IMR-90 (cell line): Measurements from ENCODE around the gene DNTT. TPM values are rescaled to one million over a fixed set of nuclear protein-coding genes. Genes with fewer than 3 reads are reported as not detected.

Experiments used
- ATAC-seq: fragments of 200-7000 bp; cut with Tn5 transposase; 2 replicates; pipeline ENCODE4 v1.9.1; 2020; ENCODE audit warnings: low read depth, mild to moderate bottlenecking, moderate library complexity
- BruUV-seq: library from RNA; stranded (reverse); fragments of 400-500 nt; replicated peaks from 2 replicates; lab custom pipeline; 2021; lab: Mats Ljungman, UMichigan
- CTCF ChIA-PET: fragments of 300-600 bp; formaldehyde crosslinking; extraction: SDS; loops from one replicate; lab custom pipeline; 2021; ENCODE audit warnings: antibody characterized with exemption; lab: Yijun Ruan, JAX
- POLR2A ChIA-PET: fragments of 300-600 bp; sonication (Branson Sonifier 250); formaldehyde crosslinking; loops from one replicate; lab custom pipeline; 2022; ENCODE audit warnings: antibody characterized with exemption; ENCODE audit not compliant: unreplicated experiment; lab: Charles Lee
- DNase-seq: peaks from one replicate; pipeline ENCODE4 v3.0.0; 2013
- H2AFZ ChIP-seq: replicated peaks from 2 replicates; pipeline ENCODE3; 2013; ENCODE audit warnings: low read length, mild to moderate bottlenecking; ENCODE audit not compliant: poor library complexity
- H2AK5ac ChIP-seq: 2 replicates; pipeline ENCODE4 v1.6.1; 2013; ENCODE audit warnings: low read depth, low read length, inconsistent platforms
- H2AK9ac ChIP-seq: replicated peaks from 2 replicates; pipeline ENCODE3; 2013; ENCODE audit warnings: mild to moderate bottlenecking, low read depth, low read length, moderate library complexity; ENCODE audit not compliant: poor library complexity
- H2BK120ac ChIP-seq: 2 replicates; pipeline ENCODE4 v1.6.1; 2013; ENCODE audit warnings: low read depth, low read length, inconsistent platforms
- H2BK15ac ChIP-seq: 3 replicates; pipeline ENCODE4 v1.6.1; 2013; ENCODE audit warnings: low read depth, low read length, inconsistent platforms
- H2BK20ac ChIP-seq: 2 replicates; pipeline ENCODE4 v1.6.1; 2013; ENCODE audit warnings: low read depth, mild to moderate bottlenecking, inconsistent platforms, low read length, moderate library complexity
- H2BK5ac ChIP-seq: 2 replicates; pipeline ENCODE4 v1.6.1; 2013; ENCODE audit warnings: mild to moderate bottlenecking, low read depth, low read length, inconsistent platforms; ENCODE audit not compliant: poor library complexity, severe bottlenecking
- H3K14ac ChIP-seq: replicated peaks from 2 replicates; pipeline ENCODE4 v1.6.1; 2013; ENCODE audit warnings: low read depth, low read length, inconsistent platforms
- H3K18ac ChIP-seq: 2 replicates; pipeline ENCODE4 v1.6.1; 2013; ENCODE audit warnings: low read depth, low read length, control low read depth
- H3K23ac ChIP-seq: 2 replicates; pipeline ENCODE4 v1.6.1; 2013; ENCODE audit warnings: low read depth, low read length, inconsistent platforms
- H3K27ac ChIP-seq: 2 replicates; pipeline ENCODE4 v1.5.1; 2013; ENCODE audit warnings: mild to moderate bottlenecking, control low read depth, low read length; ENCODE audit not compliant: insufficient read depth
- H3K27me3 ChIP-seq: 2 replicates; pipeline ENCODE4 v1.6.1; 2013; ENCODE audit warnings: low read length; ENCODE audit not compliant: control insufficient read depth, insufficient read depth
- H3K36me3 ChIP-seq: 2 replicates; pipeline ENCODE4 v1.6.1; 2013; ENCODE audit warnings: low read length, mixed read lengths; ENCODE audit not compliant: control insufficient read depth, insufficient read depth
- H3K4ac ChIP-seq: 2 replicates; pipeline ENCODE4 v1.6.1; 2013; ENCODE audit warnings: low read depth, low read length, inconsistent platforms
- H3K4me1 ChIP-seq: 2 replicates; pipeline ENCODE4 v1.6.1; 2013; ENCODE audit warnings: low read length, mixed read lengths; ENCODE audit not compliant: control insufficient read depth, insufficient read depth
- H3K4me2 ChIP-seq: 2 replicates; pipeline ENCODE4 v1.6.1; 2013; ENCODE audit warnings: low read depth, mild to moderate bottlenecking, control low read depth, low read length, moderate library complexity
- H3K4me3 ChIP-seq: 2 replicates; pipeline ENCODE4 v1.5.1; 2013; ENCODE audit warnings: low read depth, mild to moderate bottlenecking, control low read depth, low read length, moderate library complexity; ENCODE audit not compliant: insufficient read depth
- H3K56ac ChIP-seq: 2 replicates; pipeline ENCODE4 v1.6.1; 2013; ENCODE audit warnings: low read length, inconsistent platforms; ENCODE audit not compliant: insufficient read depth; ENCODE audit errors: extremely low read depth
- H3K79me1 ChIP-seq, 2 experiments: 2 replicates each; pipeline ENCODE4 v1.6.1; 2013; ENCODE audit warnings: low read length in 2 of 2, inconsistent platforms in 1 of 2, low read depth in 1 of 2
- H3K9ac ChIP-seq: 2 replicates; pipeline ENCODE4 v1.6.1; 2013; ENCODE audit warnings: low read depth, low read length, control low read depth
- H3K9me1 ChIP-seq: 2 replicates; pipeline ENCODE4 v1.6.1; 2013; ENCODE audit warnings: low read length, inconsistent platforms; ENCODE audit not compliant: insufficient read depth
- H3K9me3 ChIP-seq: 2 replicates; pipeline ENCODE4 v1.6.1; 2013; ENCODE audit warnings: low read length; ENCODE audit not compliant: control insufficient read depth, insufficient read depth
- H4K20me1 ChIP-seq: 2 replicates; pipeline ENCODE4 v1.6.1; 2013; ENCODE audit warnings: low read length, inconsistent platforms; ENCODE audit not compliant: insufficient read depth
- H4K5ac ChIP-seq: 2 replicates; pipeline ENCODE4 v1.6.1; 2013; ENCODE audit warnings: mild to moderate bottlenecking, low read depth, low read length, control low read depth
- H4K8ac ChIP-seq, 2 experiments: 2 replicates each; pipeline ENCODE4 v1.6.1; 2013; ENCODE audit warnings: low read depth in 2 of 2, low read length in 2 of 2, control low read depth in 1 of 2, inconsistent platforms in 1 of 2
- H4K91ac ChIP-seq: 2 replicates; pipeline ENCODE4 v1.6.1; 2013; ENCODE audit warnings: low read depth, low read length, inconsistent platforms; ENCODE audit not compliant: insufficient read depth
- BHLHE40 ChIP-seq: fragments of 150-350 bp; IDR thresholded peaks from 2 replicates; pipeline ENCODE4 v1.6.1; 2016; ENCODE audit warnings: mild to moderate bottlenecking, low read depth, low read length
- CEBPB ChIP-seq: IDR thresholded peaks from 2 replicates; pipeline ENCODE4 v1.6.1; 2012; ENCODE audit warnings: low read depth, low read length, improper control_type of control experiment
- CHD1 ChIP-seq: IDR thresholded peaks from 2 replicates; pipeline ENCODE4 v1.6.1; 2012; ENCODE audit warnings: low read depth, low read length, improper control_type of control experiment
- CTCF ChIP-seq: conservative IDR thresholded peaks from 2 replicates; pipeline ENCODE4 v1.5.1; 2012; ENCODE audit warnings: mild to moderate bottlenecking, low read depth, low read length, improper control_type of control experiment
- ELK1 ChIP-seq: fragments of 150-350 bp; IDR thresholded peaks from 2 replicates; pipeline ENCODE4 v1.6.1; 2016; ENCODE audit warnings: low read depth, mild to moderate bottlenecking, low read length, moderate library complexity, borderline replicate concordance
- FOS ChIP-seq: fragments of 150-350 bp; IDR thresholded peaks from 2 replicates; pipeline ENCODE4 v1.6.1; 2016; ENCODE audit warnings: low read depth, low read length
- MAFK ChIP-seq: IDR thresholded peaks from 2 replicates; pipeline ENCODE4 v1.6.1; 2012; ENCODE audit warnings: low read depth, low read length, improper control_type of control experiment
- MXI1 ChIP-seq: IDR thresholded peaks from 2 replicates; pipeline ENCODE4 v1.6.1; 2012; ENCODE audit warnings: low read depth, mild to moderate bottlenecking, low read length, moderate library complexity, borderline replicate concordance
- NFE2L2 ChIP-seq: fragments of 150-350 bp; IDR thresholded peaks from 2 replicates; pipeline ENCODE4 v1.6.1; 2016; ENCODE audit warnings: low read depth, mild to moderate bottlenecking, low read length
- POLR2A ChIP-seq: IDR thresholded peaks from 2 replicates; pipeline ENCODE4 v1.6.1; 2012; ENCODE audit warnings: mild to moderate bottlenecking, low read depth, low read length
- RAD21 ChIP-seq: IDR thresholded peaks from 2 replicates; pipeline ENCODE4 v1.6.1; 2012; ENCODE audit warnings: low read length, improper control_type of control experiment
- RCOR1 ChIP-seq: IDR thresholded peaks from 2 replicates; pipeline ENCODE4 v1.6.1; 2012; ENCODE audit warnings: mild to moderate bottlenecking, low read length, improper control_type of control experiment; ENCODE audit not compliant: insufficient replicate concordance
- RFX5 ChIP-seq: IDR thresholded peaks from 2 replicates; pipeline ENCODE4 v1.8.0; 2012; ENCODE audit warnings: low read depth, mild to moderate bottlenecking, low read length, moderate library complexity
- USF2 ChIP-seq: fragments of 150-350 bp; IDR thresholded peaks from 2 replicates; pipeline ENCODE4 v1.6.1; 2017; ENCODE audit warnings: mild to moderate bottlenecking, antibody characterized with exemption, low read length, low read depth
- WGBS, 2 experiments: methylation state at CpG; one replicate each; pipeline versions ENCODE4 v1.1.5 to v1.1.7; 2013; ENCODE audit warnings: missing lambda C conversion rate in 2 of 2; ENCODE audit not compliant: insufficient read length in 1 of 2; ENCODE audit errors: extremely low coverage in 2 of 2; 5-methylcytosine and 5-hydroxymethylcytosine counted together
- dilution Hi-C: fragments of 300-500 bp; cut with HindIII; formaldehyde crosslinking; loops from one replicate; pipeline ENCODE4 v1.14.3; 2018; ENCODE audit warnings: low sequenced_read_pairs; ENCODE audit not compliant: unreplicated experiment
- in situ Hi-C: fragments of 300-500 bp; cut with MboI; formaldehyde crosslinking; loops from 3 replicates; pipeline ENCODE4 v1.14.3; 2019; ENCODE audit warnings: low sequenced_read_pairs, inconsistent platforms, mixed read lengths
- intact Hi-C: fragments of 100-400 bp; cut with micrococcal nuclease; formaldehyde crosslinking; loops from 2 replicates; pipeline ENCODE4 v1.10.0; 2022
- polyA plus RNA-seq, 3 experiments: library from polyadenylated mRNA; depleted of rRNA; stranded (reverse); fragments of >200 nt; gene quantifications; 2 replicates each; pipeline ENCODE4 v1.2.3, GENCODE V29; 2012; ENCODE audit warnings: low replicate concordance in 1 of 3
- total RNA-seq: library from RNA; depleted of rRNA; stranded (reverse); fragments of >200 nt; gene quantifications from 2 replicates; pipeline ENCODE4 v1.2.3, GENCODE V29; 2012

The DNTT gene
- total and polyA plus RNA-seq, 2 of the 4 experiments (the other 2 are of a cell fraction) = not detected

- peak overlapping the region; percentile 88 for H3K4me2 ChIP-seq
- H3K9ac ChIP-seq = no peak overlapping the region
- WGBS, 2 experiments = 8% methylated on average over 12 of the region's 36 CpGs; no CpG with 5 or more reads in 1 of the 2 experiments
- H3K23ac ChIP-seq = no peak overlapping the region
- peak overlapping the region; percentile 36 for H3K4me3 ChIP-seq
- H3K9me1 ChIP-seq = peaks cover 3% of the 10 kb centered on the region; the same call in 1 of the 2 replicates
- H3K4me1 ChIP-seq = no peaks in the 10 kb centered on the region
- H2BK5ac ChIP-seq = no peak overlapping the region
- peak overlapping the region; percentile 73 for H2AK9ac ChIP-seq
- H3K79me1 ChIP-seq = no peaks in the 10 kb centered on the region
- no peak overlapping the region for H2BK120ac ChIP-seq
- no peak overlapping the region for H4K8ac ChIP-seq
- no peak overlapping the region for H2AK5ac ChIP-seq
- H3K14ac ChIP-seq = no peak overlapping the region
- H3K18ac ChIP-seq = no peak overlapping the region
- DNase-seq (peak; percentile 77), ATAC-seq (peak; percentile 99)
- ChIA-PET POLR2A (no interaction called here), CTCF (interaction anchor here (0.5 to 1.4 kb wide), 9 partner anchors 9 to 1967 kb away, joined by 3 to 6 read pairs (median 4); no protein-coding TSS in a partner anchor)
- no peak overlapping the region for H3K27ac ChIP-seq
- no peaks in the 10 kb centered on the region for H3K36me3 ChIP-seq
- H4K91ac ChIP-seq = no peak overlapping the region
- no TSS peak for BruUV-seq
- in situ Hi-C loops (no loop called here), dilution Hi-C loops (no loop called here), intact Hi-C loops (loop anchor here (1.0 to 10.0 kb wide), 4 partner anchors 138 to 837 kb away; partner anchors contain the start of genes LCOR and TLL2)
- H2BK20ac ChIP-seq = no peak overlapping the region
- no peaks in the 10 kb centered on the region for H4K20me1 ChIP-seq
- H3K9me3 ChIP-seq = no peaks in the 10 kb centered on the region
- no peak overlapping the region for H3K56ac ChIP-seq
- no peak overlapping the region for H4K5ac ChIP-seq
- peaks cover 14% of the 10 kb centered on the region for H3K27me3 ChIP-seq
- H2AFZ ChIP-seq = peak overlapping the region; percentile 92
- no peak overlapping the region for H2BK15ac ChIP-seq
- no peak overlapping the region for H3K4ac ChIP-seq
- TF ChIP-seq CEBPB (no peak), CHD1 (no peak), USF2 (peak; percentile 42; the same call in 1 of the 2 replicates), NFE2L2 (no peak), BHLHE40 (0 out of 2 replicates have a peak, but pooled peaks have one; percentile 16), MAFK (no peak), RAD21 (peak; percentile 88), RFX5 (no peak), RCOR1 (no peak), FOS (no peak), MXI1 (peak; percentile 69; the same call in 1 of the 2 replicates), ELK1 (no peak), POLR2A (no peak), CTCF (peak; percentile 99)
These were observed 71.0 kb downstream of the DNTT start for GRCh38 chr10:96374985-96375830.
